ENCODE measurements around the gene DHRSX.
"Not testable (repeated sequence)": the region's sequence is repeated elsewhere in the genome, so short reads cannot be mapped to it uniquely, and the experiment has no call there.

The DHRSX gene

GRCh38 chrX:2495595-2495994 is 5.2 kb downstream of the DHRSX start:
- DNase-seq = no peak

GRCh38 chrX:2492531-2493218 is 8.1 kb downstream of the DHRSX start:
- no peak for DNase-seq

- DNase-seq = no peak
These were observed 10.1 kb downstream of the DHRSX start for GRCh38 chrX:2490634-2491033.

GRCh38 chrX:2489446-2490445 is 11.0 kb downstream of the DHRSX start:
- DNase-seq = no peak

GRCh38 chrX:2488621-2489285 is 12.0 kb downstream of the DHRSX start:
- no peak for DNase-seq

GRCh38 chrX:2487366-2487765 is 13.4 kb downstream of the DHRSX start:
- no peak for DNase-seq

GRCh38 chrX:2486476-2487133 is 14.2 kb downstream of the DHRSX start:
- no peak for DNase-seq

- no peak for DNase-seq
These were observed 14.9 kb downstream of the DHRSX start for GRCh38 chrX:2485789-2486345.

- no peak for DNase-seq
These were observed 15.8 kb downstream of the DHRSX start for GRCh38 chrX:2484721-2485648.

GRCh38 chrX:2484256-2484655 is 16.5 kb downstream of the DHRSX start:
- DNase-seq = no peak

- no peak for DNase-seq
These were observed 17.2 kb downstream of the DHRSX start for GRCh38 chrX:2483398-2484060.

GRCh38 chrX:2481597-2481996 is 19.2 kb downstream of the DHRSX start:
- DNase-seq = not testable (repeated sequence)

- not testable (repeated sequence) for DNase-seq
These were observed 20.8 kb downstream of the DHRSX start for GRCh38 chrX:2479982-2480381.

- DNase-seq = no peak
These were observed 21.4 kb downstream of the DHRSX start for GRCh38 chrX:2479420-2479780.

GRCh38 chrX:2478546-2479419 is 22.0 kb downstream of the DHRSX start:
- DNase-seq = no peak

GRCh38 chrX:2477313-2477712 is 23.5 kb downstream of the DHRSX start:
- not testable (repeated sequence) for DNase-seq

GRCh38 chrX:2474963-2475726 is 25.6 kb downstream of the DHRSX start:
- no peak for DNase-seq

GRCh38 chrX:2474280-2474962 is 26.4 kb downstream of the DHRSX start:
- DNase-seq = no peak
